ENCODE measurements around the gene SLC43A1.

GRCh38 chr11:57438345-57439285 lies 76.9 kb downstream of the SLC43A1 start:
- no peak for TF ChIP-seq CTCF (IDR thresholded peaks at IDR 0.05 in 2 of 3, conservative IDR thresholded peaks at IDR 0.05 in 1 of 3; ENCODE audit: borderline replicate concordance in 1 of 3, insufficient read depth in 1 of 3, low read depth in 2 of 3, low read length in 2 of 3)
- TF ChIP-seq CEBPB (IDR thresholded peaks at IDR 0.05; ENCODE audit: low read depth), result no peak
- TF ChIP-seq ATF3 (IDR thresholded peaks at IDR 0.05), result no peak
- TF ChIP-seq ZNF274 (IDR thresholded peaks at IDR 0.05; ENCODE audit: low read depth, low read length), result no peak
- TF ChIP-seq EZH2 (IDR thresholded peaks at IDR 0.05), result no peak
- TF ChIP-seq MAX (IDR thresholded peaks at IDR 0.05), result no peak
- TF ChIP-seq YY1 (IDR thresholded peaks at IDR 0.05; ENCODE audit: extremely low read depth, insufficient replicate concordance, low read depth, low read length), result no peak
- TF ChIP-seq RAD21 (IDR thresholded peaks at IDR 0.05; ENCODE audit: low read depth), result no peak
- no peak for TF ChIP-seq EZH2phosphoT487 (IDR thresholded peaks at IDR 0.05; ENCODE audit: borderline replicate concordance)
- no peak for TF ChIP-seq TCF7L2 (IDR thresholded peaks at IDR 0.05; ENCODE audit: borderline replicate concordance, extremely low read depth, insufficient read depth, insufficient read length)
- TF ChIP-seq POLR2A (IDR thresholded peaks at IDR 0.05; ENCODE audit: borderline replicate concordance, extremely low read depth, insufficient read depth, insufficient read length), result no peak
- TF ChIP-seq POLR2AphosphoS5 (IDR thresholded peaks at IDR 0.05; ENCODE audit: low read depth, low read length), result no peak
- TF ChIP-seq ZBTB33 (IDR thresholded peaks at IDR 0.05; ENCODE audit: extremely low read depth, insufficient replicate concordance, low read length), result no peak
